ENCODE results near the gene S100A6.

Gene S100A6

GRCh38 chr1:153544453-153545066 is 8.8 kb upstream of the S100A6 start:
- no peak for DNase-seq (ENCODE audit: low read depth in 2 of 2)
- H3K4me3 ChIP-seq (replicated peaks in 1 of 2; ENCODE audit: low read depth in 2 of 2, low read length in 2 of 2) = peak overlapping the region; percentile 12 to 22
- no peak for TF ChIP-seq CTCF (IDR thresholded peaks at IDR 0.05; ENCODE audit: low read depth, low read length)

- no peak overlapping the region for H3K4me3 ChIP-seq (replicated peaks in 1 of 2; ENCODE audit: low read depth in 2 of 2, low read length in 2 of 2)
- no peak for DNase-seq (ENCODE audit: low read depth in 2 of 2)
- no peak for TF ChIP-seq CTCF (IDR thresholded peaks at IDR 0.05; ENCODE audit: low read depth, low read length)
Measured at GRCh38 chr1:153543736-153544135, 7.9 kb upstream of the S100A6 start.

GRCh38 chr1:153542956-153543711 is 7.3 kb upstream of the S100A6 start:
- DNase-seq (ENCODE audit: low read depth in 2 of 2) = no peak
- no peak overlapping the region for H3K4me3 ChIP-seq (replicated peaks in 1 of 2; ENCODE audit: low read depth in 2 of 2, low read length in 2 of 2)
- no peak for TF ChIP-seq CTCF (IDR thresholded peaks at IDR 0.05; ENCODE audit: low read depth, low read length)

- no peak for TF ChIP-seq CTCF (IDR thresholded peaks at IDR 0.05; ENCODE audit: low read depth, low read length)
- H3K4me3 ChIP-seq (replicated peaks in 1 of 2; ENCODE audit: low read depth in 2 of 2, low read length in 2 of 2) = no peak overlapping the region
- DNase-seq (ENCODE audit: low read depth in 2 of 2) = no peak
Measured at GRCh38 chr1:153541641-153542590, 6.1 kb upstream of the S100A6 start.

GRCh38 chr1:153540394-153541361 is 4.9 kb upstream of the S100A6 start, which contains the start of gene S100A5:
TSS of gene S100A5 (minus strand) at chr1:153540934. CDS start at chr1:153540191, 743 bp downstream.
- DNase-seq (ENCODE audit: low read depth in 2 of 2) = peak in 1 of 2 donors; percentile 58
- no peak within 1 kb of the TSS for H3K4me3 ChIP-seq (replicated peaks in 1 of 2; ENCODE audit: low read depth in 2 of 2, low read length in 2 of 2)
- no peak for TF ChIP-seq CTCF (IDR thresholded peaks at IDR 0.05; ENCODE audit: low read depth, low read length)

All from cardiac fibroblast (primary cell).